Measurements from ENCODE around the gene CLIP2.

DNA sequence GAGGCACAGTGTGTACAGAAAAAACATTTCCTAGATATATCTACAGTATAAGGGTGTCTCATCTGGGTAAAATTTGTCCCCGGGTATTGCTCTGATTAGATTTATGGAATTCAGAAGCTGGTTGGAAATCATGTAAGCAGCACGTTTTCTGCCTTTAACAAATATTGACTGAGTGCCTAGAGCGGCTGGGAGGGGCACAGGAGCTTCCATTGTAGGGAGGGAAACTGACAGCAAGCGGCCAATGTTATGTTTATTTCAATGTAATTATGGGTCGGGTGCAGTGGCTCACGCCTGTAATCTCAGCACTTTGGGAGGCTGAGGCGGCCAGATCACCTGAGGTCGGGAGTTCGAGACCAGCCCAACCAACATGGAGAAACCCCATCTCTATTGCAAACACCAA lies 30.6 kb upstream of the CLIP2 start:
- no peak for TF ChIP-seq EZH2 (IDR thresholded peaks at IDR 0.05; ENCODE audit: borderline replicate concordance, low read depth, low read length, poor library complexity, severe bottlenecking)
- TF ChIP-seq, protein P1, sequence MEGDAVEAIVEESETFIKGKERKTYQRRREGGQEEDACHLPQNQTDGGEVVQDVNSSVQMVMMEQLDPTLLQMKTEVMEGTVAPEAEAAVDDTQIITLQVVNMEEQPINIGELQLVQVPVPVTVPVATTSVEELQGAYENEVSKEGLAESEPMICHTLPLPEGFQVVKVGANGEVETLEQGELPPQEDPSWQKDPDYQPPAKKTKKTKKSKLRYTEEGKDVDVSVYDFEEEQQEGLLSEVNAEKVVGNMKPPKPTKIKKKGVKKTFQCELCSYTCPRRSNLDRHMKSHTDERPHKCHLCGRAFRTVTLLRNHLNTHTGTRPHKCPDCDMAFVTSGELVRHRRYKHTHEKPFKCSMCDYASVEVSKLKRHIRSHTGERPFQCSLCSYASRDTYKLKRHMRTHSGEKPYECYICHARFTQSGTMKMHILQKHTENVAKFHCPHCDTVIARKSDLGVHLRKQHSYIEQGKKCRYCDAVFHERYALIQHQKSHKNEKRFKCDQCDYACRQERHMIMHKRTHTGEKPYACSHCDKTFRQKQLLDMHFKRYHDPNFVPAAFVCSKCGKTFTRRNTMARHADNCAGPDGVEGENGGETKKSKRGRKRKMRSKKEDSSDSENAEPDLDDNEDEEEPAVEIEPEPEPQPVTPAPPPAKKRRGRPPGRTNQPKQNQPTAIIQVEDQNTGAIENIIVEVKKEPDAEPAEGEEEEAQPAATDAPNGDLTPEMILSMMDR (conservative IDR thresholded peaks at IDR 0.05; ENCODE audit: low read depth, low read length) = no peak

All from A673 (cell line).